Parathyroid adenoma (tissue), 2 donors: Measurements from ENCODE around the gene FRMD8.

ENCODE experiments used
- H2AFZ ChIP-seq: fragments of 300-600 bp; sonication (generic); one replicate; pipeline ENCODE4 v1.7.0; 2017; ENCODE audit warnings: antibody characterized with exemption, mild to moderate bottlenecking
- H3K27ac ChIP-seq: fragments of 300-600 bp; sonication (generic); one replicate; pipeline ENCODE4 v1.7.0; 2017
- H3K27me3 ChIP-seq: fragments of 300-600 bp; sonication (generic); one replicate; pipeline ENCODE4 v1.7.0; 2017; ENCODE audit warnings: low read length; ENCODE audit not compliant: control insufficient read depth, insufficient read depth
- H3K36me3 ChIP-seq: fragments of 300-600 bp; sonication (generic); one replicate; pipeline ENCODE4 v1.7.0; 2017; ENCODE audit warnings: low read length; ENCODE audit not compliant: control insufficient read depth, insufficient read depth
- H3K4me1 ChIP-seq: fragments of 300-600 bp; sonication (generic); one replicate; pipeline ENCODE4 v1.7.0; 2017; ENCODE audit warnings: control low read depth
- H3K4me2 ChIP-seq: fragments of 300-600 bp; sonication (generic); one replicate; pipeline ENCODE4 v1.7.0; 2017; ENCODE audit warnings: low read length
- H3K4me3 ChIP-seq: fragments of 300-600 bp; sonication (generic); one replicate; pipeline ENCODE4 v1.7.0; 2017; ENCODE audit warnings: low read depth, low read length
- H3K79me2 ChIP-seq: fragments of 300-600 bp; sonication (generic); one replicate; pipeline ENCODE4 v1.7.0; 2017; ENCODE audit warnings: control low read depth
- H3K9ac ChIP-seq: fragments of 300-600 bp; sonication (generic); one replicate; pipeline ENCODE4 v1.7.0; 2017; ENCODE audit warnings: mild to moderate bottlenecking
- H3K9me3 ChIP-seq: fragments of 300-600 bp; sonication (generic); one replicate; pipeline ENCODE4 v1.7.0; 2017; ENCODE audit warnings: low read length; ENCODE audit not compliant: control insufficient read depth
- CTCF ChIP-seq: fragments of 300-600 bp; sonication (generic); IDR thresholded peaks from one replicate; pipeline ENCODE4 v1.7.0; 2017; ENCODE audit warnings: antibody characterized with exemption, mild to moderate bottlenecking
- donor health status: primary hyperparathyroidism.

Gene FRMD8

GRCh38 chr11:65352783-65353182 is 33.7 kb upstream of the FRMD8 start:
- TF ChIP-seq CTCF = peak; percentile 28
- H3K79me2 ChIP-seq = no peaks in the 10 kb centered on the region
- H3K4me1 ChIP-seq = no peaks in the 10 kb centered on the region
- H3K27me3 ChIP-seq = no peaks in the 10 kb centered on the region
- no peak overlapping the region for H3K4me2 ChIP-seq
- H2AFZ ChIP-seq = no peak overlapping the region
- H3K27ac ChIP-seq = no peak overlapping the region
- H3K9ac ChIP-seq = no peak overlapping the region
- H3K9me3 ChIP-seq = no peaks in the 10 kb centered on the region
- no peak overlapping the region for H3K4me3 ChIP-seq
- no peaks in the 10 kb centered on the region for H3K36me3 ChIP-seq

- no peak overlapping the region for H3K4me2 ChIP-seq
- no peak overlapping the region for H3K4me3 ChIP-seq
- peak overlapping the region; percentile 69 for H3K27ac ChIP-seq
- H3K9ac ChIP-seq = no peak overlapping the region
- H3K27me3 ChIP-seq = no peaks in the 10 kb centered on the region
- H2AFZ ChIP-seq = no peak overlapping the region
- H3K9me3 ChIP-seq = no peaks in the 10 kb centered on the region
- H3K36me3 ChIP-seq = no peaks in the 10 kb centered on the region
- H3K4me1 ChIP-seq = no peaks in the 10 kb centered on the region
- H3K79me2 ChIP-seq = no peaks in the 10 kb centered on the region
- no peak for TF ChIP-seq CTCF
Observed at GRCh38 chr11:65353376-65353775, 33.1 kb upstream of the FRMD8 start.

GRCh38 chr11:65353900-65354264 is 32.6 kb upstream of the FRMD8 start:
- H3K27me3 ChIP-seq = no peaks in the 10 kb centered on the region
- H3K27ac ChIP-seq = peak overlapping the region; percentile 69
- no peaks in the 10 kb centered on the region for H3K36me3 ChIP-seq
- no peaks in the 10 kb centered on the region for H3K79me2 ChIP-seq
- no peaks in the 10 kb centered on the region for H3K4me1 ChIP-seq
- peak overlapping the region; percentile 70 for H2AFZ ChIP-seq
- no peaks in the 10 kb centered on the region for H3K9me3 ChIP-seq
- H3K4me2 ChIP-seq = peak overlapping the region; percentile 93
- no peak for TF ChIP-seq CTCF
- H3K9ac ChIP-seq = no peak overlapping the region
- peak overlapping the region; percentile 71 for H3K4me3 ChIP-seq

GRCh38 chr11:65354265-65355012 is 32.0 kb upstream of the FRMD8 start, which contains the start of gene TIGD3:
TIGD3 (plus strand) TSS chr11:65354751; CDS start chr11:65355809, 1,058 bp downstream.
- no peaks in the 10 kb centered on the region for H3K79me2 ChIP-seq
- no peak within 1 kb of the TSS for H3K9ac ChIP-seq
- H3K4me3 ChIP-seq = peak within 1 kb of the TSS; percentile 71
- TF ChIP-seq CTCF = no peak
- H3K4me2 ChIP-seq = peak within 1 kb of the TSS; percentile 93
- no peaks in the 10 kb centered on the region for H3K9me3 ChIP-seq
- no peaks in the 10 kb centered on the region for H3K4me1 ChIP-seq
- H2AFZ ChIP-seq = peak within 1 kb of the TSS; percentile 72
- no peaks in the 10 kb centered on the region for H3K36me3 ChIP-seq
- peak within 1 kb of the TSS; percentile 69 for H3K27ac ChIP-seq
- H3K27me3 ChIP-seq = no peaks in the 10 kb centered on the region
